HG03175 (cell line): ENCODE measurements around the gene GCLM.
"Not testable (repeated sequence)": the region's sequence is repeated elsewhere in the genome, so short reads cannot be mapped to it uniquely, and the experiment has no call there.

Experiments used
- ATAC-seq: cut with Tn5 transposase; IDR thresholded peaks from one replicate; pipeline ENCODE4 v1.9.1; 2021; ENCODE audit warnings: mild to moderate bottlenecking, moderate library complexity; ENCODE audit not compliant: unreplicated experiment

Gene GCLM

GRCh38 chr1:93899543-93900207, 9.6 kb downstream of the GCLM start:
- no peak for ATAC-seq

- no peak for ATAC-seq
Observed at GRCh38 chr1:93888900-93889299, 20.3 kb downstream of the GCLM start.

DNA sequence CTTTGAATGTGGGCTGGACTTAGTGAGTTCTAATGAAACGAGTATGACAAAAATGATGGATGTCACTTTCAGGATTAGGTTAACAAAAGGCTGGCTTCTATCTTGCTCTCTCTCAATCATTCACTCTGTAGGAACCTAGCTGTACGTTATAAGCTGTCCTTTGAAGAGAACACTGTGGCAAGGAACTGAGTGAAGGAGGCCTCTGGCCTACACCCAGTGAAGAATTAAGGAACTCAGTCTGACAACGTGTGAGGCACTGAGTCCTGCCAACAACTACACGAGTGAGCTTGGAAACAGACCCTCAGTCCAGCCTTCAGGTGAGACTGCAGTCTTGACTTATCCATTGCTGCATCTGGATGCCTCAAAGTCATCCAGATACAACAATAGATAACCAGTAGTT, 27.0 kb downstream of the GCLM start:
- ATAC-seq = no peak

DNA sequence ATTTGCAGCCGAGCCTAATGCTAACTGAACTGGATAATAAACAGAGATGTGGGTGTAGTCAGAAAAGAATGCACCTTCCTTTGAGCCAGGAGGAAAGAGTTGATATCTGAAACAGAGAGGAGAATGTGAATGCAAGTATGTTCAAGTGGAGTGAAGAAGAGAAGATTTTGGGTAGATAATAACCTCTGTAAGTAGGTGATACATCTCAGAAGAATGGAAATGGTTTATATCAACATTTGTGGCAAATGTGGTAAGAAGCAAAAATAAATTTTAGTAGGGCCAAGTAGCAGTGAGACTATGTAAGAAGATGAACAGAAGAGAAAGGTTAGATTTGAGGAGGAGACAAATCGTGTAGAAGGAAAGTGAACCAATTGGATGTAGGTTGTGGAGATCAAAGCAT, 28.5 kb downstream of the GCLM start:
- ATAC-seq = no peak

DNA sequence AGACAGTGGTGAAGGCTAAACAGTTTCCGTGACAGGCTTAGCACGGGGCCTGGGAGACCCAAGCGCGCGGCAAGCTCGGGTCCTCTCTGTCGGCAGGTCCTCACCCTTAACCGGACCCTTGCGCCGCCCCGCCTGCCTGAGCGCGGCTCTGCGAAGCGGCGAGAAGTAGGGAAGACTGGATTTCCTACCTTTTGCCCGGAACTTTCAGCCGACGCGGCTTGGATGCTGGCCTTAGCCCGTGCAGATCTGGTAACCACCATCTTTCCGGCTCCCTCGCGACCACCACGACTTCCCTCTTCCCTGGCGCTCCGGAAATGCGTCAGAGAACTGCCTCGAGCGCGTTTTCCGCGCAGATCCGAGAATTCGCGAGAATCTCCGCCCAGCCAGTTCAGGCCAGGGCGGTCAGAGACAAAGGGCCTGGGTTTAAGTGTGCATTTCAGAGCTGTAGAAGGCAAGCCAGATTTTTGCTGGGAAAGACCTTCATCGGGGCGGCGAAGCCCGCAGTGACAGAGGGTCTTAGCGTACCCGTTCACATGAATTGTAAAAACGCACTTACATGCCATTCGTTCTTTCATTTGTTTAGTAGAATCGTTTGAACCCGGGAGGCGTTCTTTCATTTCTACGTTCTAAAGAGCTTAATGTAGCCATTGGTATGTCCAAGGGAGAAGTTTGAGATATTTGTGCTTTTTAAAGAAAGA, 30.2 kb downstream of the GCLM start, which contains the start of gene DNTTIP2:
Gene DNTTIP2, minus strand, starts transcription at position 318 of the 698 bp plus-strand sequence. Its CDS starts 58 bp downstream, at position 260.
- ATAC-seq = peak; percentile 96

GRCh38 chr1:93878501-93878888, 30.7 kb downstream of the GCLM start:
- ATAC-seq = peak; percentile 63

DNA sequence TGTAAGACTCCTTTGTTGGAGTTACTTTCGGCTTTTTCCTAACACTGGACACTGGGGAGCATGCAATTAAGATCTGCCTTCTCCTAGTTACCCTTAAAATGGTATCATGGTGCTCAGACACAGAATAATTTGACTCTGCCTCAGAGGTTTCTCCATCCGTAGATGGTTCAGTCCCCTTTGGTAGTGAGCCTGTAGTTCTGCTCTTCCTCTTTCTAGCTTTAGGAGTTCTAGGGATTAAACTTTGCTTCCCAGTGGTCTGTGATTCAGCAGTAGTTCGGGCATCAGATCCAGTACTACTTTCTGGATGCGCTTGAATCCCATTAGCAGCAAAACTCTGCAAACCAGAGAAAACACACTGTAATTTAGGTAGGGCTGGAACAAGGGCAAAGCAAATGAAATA, 31.7 kb downstream of the GCLM start:
- no peak for ATAC-seq

GRCh38 chr1:93876244-93876643, 33.0 kb downstream of the GCLM start:
- no peak for ATAC-seq

- no peak for ATAC-seq
Observed at GRCh38 chr1:93874025-93874651, 35.1 kb downstream of the GCLM start.

GRCh38 chr1:93871366-93871765, 37.9 kb downstream of the GCLM start:
- ATAC-seq = no peak

DNA sequence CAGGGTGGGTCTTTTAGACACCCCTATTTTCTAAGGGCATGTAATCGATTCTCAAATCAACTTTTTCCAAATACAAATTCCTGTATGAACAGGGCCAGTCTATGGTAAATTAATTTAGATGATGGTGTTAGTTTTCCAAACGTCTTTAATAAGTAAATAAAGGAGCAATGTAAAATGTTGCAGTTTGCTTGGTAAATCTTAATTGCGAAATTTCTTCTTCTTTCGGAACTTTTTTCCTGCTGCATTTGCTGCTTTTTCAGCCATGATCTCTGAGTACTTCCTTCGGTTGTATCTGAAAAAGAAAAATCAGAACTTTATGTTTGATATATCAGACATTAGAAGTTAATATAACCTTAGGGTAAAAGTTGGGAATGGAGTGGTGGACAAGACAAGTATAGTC, 39.6 kb downstream of the GCLM start:
- ATAC-seq = no peak

DNA sequence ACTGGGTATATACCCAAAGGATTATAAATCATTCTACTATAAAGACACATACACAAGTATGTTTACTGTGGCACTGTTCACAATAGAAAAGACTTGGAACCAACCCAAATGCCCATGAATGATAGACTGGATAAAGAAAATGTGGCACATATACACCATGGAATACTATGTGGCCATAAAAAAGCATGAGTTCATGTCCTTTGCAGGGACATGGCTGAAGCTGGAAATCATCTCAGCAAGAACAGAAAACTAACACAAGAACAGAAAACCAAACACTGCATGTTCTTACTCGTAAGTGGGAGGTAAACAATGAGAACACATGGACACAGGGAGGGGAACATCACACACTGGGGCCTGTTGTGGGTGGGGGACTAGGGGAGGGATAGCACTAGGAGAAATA, 40.7 kb downstream of the GCLM start:
- ATAC-seq = not testable (repeated sequence)

GRCh38 chr1:93865253-93865652, 44.0 kb downstream of the GCLM start:
- no peak for ATAC-seq

GRCh38 chr1:93864175-93864574, 45.1 kb downstream of the GCLM start:
- ATAC-seq = no peak

GRCh38 chr1:93857653-93858052, 51.6 kb downstream of the GCLM start:
- not testable (repeated sequence) for ATAC-seq

DNA sequence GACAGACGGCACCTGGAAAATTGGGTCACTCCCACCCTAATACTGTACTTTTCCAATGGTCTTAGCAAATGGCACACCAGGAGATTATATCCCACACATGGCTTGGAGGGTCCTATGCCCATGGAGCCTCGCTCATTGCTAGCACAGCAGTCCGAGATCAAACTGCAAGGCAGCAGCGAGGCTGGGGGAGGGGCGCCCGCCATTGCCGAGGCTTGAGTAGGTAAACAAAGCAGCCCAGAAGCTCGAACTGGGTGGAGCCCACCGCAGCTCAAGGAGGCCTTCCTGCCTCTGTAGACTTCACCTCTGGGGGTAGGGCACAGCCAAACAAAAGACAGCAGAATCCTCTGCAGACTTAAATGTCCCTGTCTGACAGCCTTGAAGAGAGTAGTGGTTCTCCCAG, 53.2 kb downstream of the GCLM start:
- ATAC-seq = not testable (repeated sequence)

- no peak for ATAC-seq
Observed at GRCh38 chr1:93853940-93854339, 55.3 kb downstream of the GCLM start.

DNA sequence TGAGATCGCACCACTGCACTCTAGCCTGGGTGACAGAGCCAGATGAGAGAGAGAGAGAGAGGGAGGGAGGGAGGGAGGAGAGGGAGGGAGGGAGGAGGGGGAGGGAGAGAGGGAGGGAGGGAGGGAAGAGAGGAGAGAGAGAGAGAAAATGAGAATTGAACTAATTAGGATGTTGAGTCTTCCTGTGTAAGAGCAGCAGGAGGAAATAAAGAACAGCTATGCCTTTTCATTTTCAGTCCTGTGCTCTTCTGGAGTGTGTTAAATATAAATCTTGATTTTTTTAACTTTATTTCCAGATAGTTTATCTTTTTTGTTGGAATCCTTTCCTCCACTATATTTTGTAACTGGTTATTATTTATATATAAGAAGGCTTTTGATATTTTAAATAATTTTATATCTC, 57.4 kb downstream of the GCLM start:
- ATAC-seq = no peak

DNA sequence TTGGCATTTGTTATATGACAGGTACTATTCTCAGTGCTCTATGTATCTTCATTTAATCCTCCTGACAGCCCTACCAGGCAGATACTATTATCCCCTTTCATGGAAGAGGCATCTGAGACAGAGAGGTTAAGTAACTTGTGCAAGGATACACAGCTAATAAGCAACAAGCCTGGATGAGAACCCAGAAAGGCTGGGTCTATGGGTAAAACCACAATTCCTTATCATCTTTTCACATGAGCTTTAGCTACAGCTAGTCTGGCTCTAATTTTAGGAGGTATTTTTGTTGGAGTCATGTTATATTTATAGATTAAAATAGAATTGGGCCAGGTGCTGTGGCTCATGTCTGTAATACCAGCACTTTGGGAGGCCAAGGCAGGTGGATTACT, 57.9 kb downstream of the GCLM start:
- ATAC-seq = no peak

DNA sequence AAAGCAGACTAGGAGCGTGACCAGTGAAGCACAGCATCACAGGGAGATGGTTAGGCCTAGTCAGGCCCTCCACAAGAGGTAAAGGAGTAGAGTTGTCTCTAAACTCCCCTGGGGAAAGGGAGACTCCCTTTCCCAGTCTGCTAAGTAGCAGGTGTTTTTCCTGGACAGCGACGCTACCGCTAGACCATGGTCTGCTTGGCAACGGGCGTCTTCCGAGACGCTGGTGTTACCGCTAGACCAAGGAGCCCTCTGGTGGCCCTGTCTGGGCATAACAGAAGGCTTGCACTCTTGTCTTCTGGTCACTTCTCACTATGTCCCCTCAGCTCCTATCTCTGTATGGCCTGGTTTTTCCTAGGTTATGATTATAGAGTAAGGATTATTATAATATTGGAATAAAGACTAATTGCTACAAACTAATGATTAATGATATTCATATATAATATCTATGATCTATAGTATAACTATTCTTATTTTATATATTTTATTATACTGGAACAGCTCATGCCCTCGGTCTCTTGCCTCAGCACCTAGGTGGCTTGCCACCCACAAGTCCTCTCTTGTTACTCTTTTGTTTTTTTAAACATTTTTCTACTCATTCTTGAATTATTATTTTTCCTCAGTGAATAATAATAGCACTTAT, 58.4 kb downstream of the GCLM start:
- not testable (repeated sequence) for ATAC-seq

GRCh38 chr1:93848350-93848883, 60.8 kb downstream of the GCLM start:
- ATAC-seq = no peak
